ENCODE results near the gene CKAP4. TPM values are rescaled to one million over a fixed set of nuclear protein-coding genes. Genes with fewer than 3 reads are reported as not detected.

CKAP4 gene
- total RNA-seq, 2 experiments from 2014 or later: 14.7 to 15.7 TPM

DNA sequence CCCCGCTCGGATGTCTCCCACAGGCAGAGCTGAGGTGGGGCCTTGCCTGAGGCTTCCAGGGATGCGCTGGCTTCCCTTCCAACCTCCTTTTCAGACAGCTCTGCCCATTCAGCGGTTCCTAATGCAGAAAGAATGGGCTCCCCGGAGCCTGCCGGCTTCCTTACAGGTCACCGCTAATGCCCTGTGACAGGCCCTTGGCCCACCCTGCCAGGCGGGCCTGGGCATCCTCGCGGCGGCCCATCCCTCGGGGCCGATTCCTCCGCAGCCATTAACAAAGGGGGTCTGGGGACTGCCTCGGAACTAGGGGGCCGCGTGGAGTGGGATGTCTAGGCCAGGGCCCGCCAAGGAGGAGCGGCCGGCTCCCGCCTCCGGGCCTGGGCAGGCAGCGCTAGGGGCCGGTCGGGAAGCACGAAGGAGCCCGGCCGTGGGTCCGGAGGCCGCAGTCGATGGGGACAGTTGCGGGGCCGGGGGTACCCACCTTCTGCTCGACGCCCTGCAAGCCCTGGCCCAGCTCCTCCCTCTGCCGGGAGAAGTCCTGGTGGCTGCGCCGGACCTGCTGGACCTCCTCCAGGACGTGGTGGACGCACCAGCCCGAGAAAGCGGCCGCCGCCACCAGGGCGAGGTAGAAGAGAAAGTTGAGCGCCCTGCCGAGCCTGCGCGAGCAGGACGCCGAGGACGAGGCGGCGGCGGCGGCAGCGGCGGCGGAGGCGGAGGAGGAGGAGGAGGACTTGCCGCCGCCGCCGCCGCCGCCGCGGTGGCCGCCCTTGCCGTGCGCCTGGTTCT is 738 bp downstream of the CKAP4 start:
- peak overlapping the region; percentile 42 to 52 for H3K27ac ChIP-seq (ENCODE audit: low read depth in 1 of 2, low read length in 2 of 2)
- H3K9me3 Mint-ChIP-seq: no peaks in the 10 kb centered on the region
- H3K27me3 ChIP-seq (ENCODE audit: control insufficient read depth in 1 of 2, insufficient read depth in 2 of 2, low read length in 2 of 2): no peaks in the 10 kb centered on the region
- ChIA-PET POLR2A (interaction anchor here (0.9 to 6.9 kb wide), 7 partner anchors 9 to 111 kb away, joined by 3 to 157 read pairs (median 5); partner anchors contain the start of genes POLR3B and TCP11L2), CTCF (interaction anchor here (1.6 to 1.9 kb wide), 3 partner anchors 20 to 110 kb away, joined by 4 to 10 read pairs (median 4); partner anchors contain the start of gene POLR3B)
- H3K36me3 Mint-ChIP-seq (ENCODE audit: low read depth): no peaks in the 10 kb centered on the region
- H3K9me3 ChIP-seq (ENCODE audit: control insufficient read depth in 1 of 2, insufficient read depth in 1 of 2, low read length in 2 of 2): no peaks in the 10 kb centered on the region
- peaks cover 43% of the 10 kb centered on the region for H3K4me1 Mint-ChIP-seq (ENCODE audit: low read depth)
- intact Hi-C loops (cut with DNase I, micrococcal nuclease): loop anchor here (1.0 to 10.0 kb wide), 6 partner anchors 35 to 1438 kb away; partner anchors contain the start of genes POLR3B (in 2 of the 2), CRY1 (in 1 of the 2) and PWP1 (in 1 of the 2)
- no peaks in the 10 kb centered on the region for H3K27me3 Mint-ChIP-seq
- peak overlapping the region; percentile 69 for H3K27ac Mint-ChIP-seq
- ATAC-seq (ENCODE audit: poor library complexity) (peak; percentile 56), DNase-seq (peak; percentile 43 to 88 (median 60))
- H3K4me3 ChIP-seq (ENCODE audit: low read length): peak overlapping the region; percentile 75
- H3K4me1 ChIP-seq (ENCODE audit: insufficient read depth, low read length): peaks cover 37% of the 10 kb centered on the region
- peak overlapping the region; percentile 87 for H3K4me3 Mint-ChIP-seq
- H3K36me3 ChIP-seq (ENCODE audit: insufficient read depth, low read length): peaks cover 7% of the 10 kb centered on the region
- TF ChIP-seq, protein P1, sequence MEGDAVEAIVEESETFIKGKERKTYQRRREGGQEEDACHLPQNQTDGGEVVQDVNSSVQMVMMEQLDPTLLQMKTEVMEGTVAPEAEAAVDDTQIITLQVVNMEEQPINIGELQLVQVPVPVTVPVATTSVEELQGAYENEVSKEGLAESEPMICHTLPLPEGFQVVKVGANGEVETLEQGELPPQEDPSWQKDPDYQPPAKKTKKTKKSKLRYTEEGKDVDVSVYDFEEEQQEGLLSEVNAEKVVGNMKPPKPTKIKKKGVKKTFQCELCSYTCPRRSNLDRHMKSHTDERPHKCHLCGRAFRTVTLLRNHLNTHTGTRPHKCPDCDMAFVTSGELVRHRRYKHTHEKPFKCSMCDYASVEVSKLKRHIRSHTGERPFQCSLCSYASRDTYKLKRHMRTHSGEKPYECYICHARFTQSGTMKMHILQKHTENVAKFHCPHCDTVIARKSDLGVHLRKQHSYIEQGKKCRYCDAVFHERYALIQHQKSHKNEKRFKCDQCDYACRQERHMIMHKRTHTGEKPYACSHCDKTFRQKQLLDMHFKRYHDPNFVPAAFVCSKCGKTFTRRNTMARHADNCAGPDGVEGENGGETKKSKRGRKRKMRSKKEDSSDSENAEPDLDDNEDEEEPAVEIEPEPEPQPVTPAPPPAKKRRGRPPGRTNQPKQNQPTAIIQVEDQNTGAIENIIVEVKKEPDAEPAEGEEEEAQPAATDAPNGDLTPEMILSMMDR (IDR thresholded peaks at IDR 0.05): no peak

DNA sequence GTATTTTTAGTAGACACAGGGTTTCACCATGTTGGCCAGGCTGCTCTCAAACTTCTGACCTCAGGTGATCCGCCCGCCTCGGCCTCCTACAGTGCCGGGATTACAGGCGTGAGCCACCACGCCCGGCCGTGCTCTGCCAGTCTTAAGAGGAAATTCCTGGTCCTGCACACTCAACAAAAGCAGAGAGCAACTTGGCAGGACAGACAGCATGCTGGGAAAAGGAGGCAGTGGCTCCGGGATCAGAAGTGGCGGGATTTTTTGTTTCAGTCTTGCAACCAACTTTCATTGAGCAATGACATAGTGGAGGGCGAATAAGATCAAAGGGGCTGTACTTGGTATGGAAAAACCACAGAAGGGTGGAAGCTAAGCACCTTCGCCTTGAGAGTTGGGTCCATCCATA is 2.1 kb downstream of the CKAP4 start:
- Mint-ChIP-seq H3K36me3 (ENCODE audit: low read depth) (no peaks in the 10 kb centered on the region), H3K4me3 (peak overlapping the region; percentile 87), H3K27me3 (no peaks in the 10 kb centered on the region), H3K27ac (peak overlapping the region; percentile 69), H3K9me3 (no peaks in the 10 kb centered on the region), H3K4me1 (ENCODE audit: low read depth) (peaks cover 43% of the 10 kb centered on the region)
- no peak overlapping the region for H3K4me3 ChIP-seq (ENCODE audit: low read length)
- no peaks in the 10 kb centered on the region for H3K9me3 ChIP-seq (ENCODE audit: control insufficient read depth in 1 of 2, insufficient read depth in 1 of 2, low read length in 2 of 2)
- ChIA-PET POLR2A (interaction anchor here (1.4 to 6.9 kb wide), 3 partner anchors 8 to 57 kb away, joined by 5 to 157 read pairs (median 28); partner anchors contain the start of gene TCP11L2), CTCF (no interaction called here)
- no peak for ATAC-seq (ENCODE audit: poor library complexity)
- TF ChIP-seq, protein P1 (IDR thresholded peaks at IDR 0.05): no peak
- DNase-seq: no peak
- peaks cover 37% of the 10 kb centered on the region for H3K4me1 ChIP-seq (ENCODE audit: insufficient read depth, low read length)
- H3K36me3 ChIP-seq (ENCODE audit: insufficient read depth, low read length): peaks cover 7% of the 10 kb centered on the region
- no peak overlapping the region for H3K27ac ChIP-seq (ENCODE audit: low read depth in 1 of 2, low read length in 2 of 2)
- intact Hi-C loops (cut with DNase I, micrococcal nuclease): loop anchor here (2.0 to 10.0 kb wide), 5 partner anchors 37 to 1439 kb away; partner anchors contain the start of genes POLR3B (in 2 of the 2), CRY1 (in 1 of the 2) and PWP1 (in 1 of the 2)
- no peaks in the 10 kb centered on the region for H3K27me3 ChIP-seq (ENCODE audit: control insufficient read depth in 1 of 2, insufficient read depth in 2 of 2, low read length in 2 of 2)

- ChIA-PET CTCF (interaction anchor here (0.6 to 1.1 kb wide), 2 partner anchors 17 to 60 kb away, joined by 3 read pairs; no protein-coding TSS in a partner anchor), POLR2A (no interaction called here)
- intact Hi-C loops (cut with DNase I, micrococcal nuclease): loop anchor here in 1 of 2 experiments (10.0 kb wide), 2 partner anchors 851 to 1441 kb away; partner anchors contain the start of genes CRY1 and PWP1
- ATAC-seq (ENCODE audit: poor library complexity): no peak
- Histone ChIP-seq H3K9me3 (ENCODE audit: control insufficient read depth in 1 of 2, insufficient read depth in 1 of 2, low read length in 2 of 2) (no peaks in the 10 kb centered on the region), H3K27me3 (ENCODE audit: control insufficient read depth in 1 of 2, insufficient read depth in 2 of 2, low read length in 2 of 2) (no peaks in the 10 kb centered on the region), H3K36me3 (ENCODE audit: insufficient read depth, low read length) (peaks cover 21% of the 10 kb centered on the region), H3K4me1 (ENCODE audit: insufficient read depth, low read length) (peaks cover 28% of the 10 kb centered on the region), H3K4me3 (ENCODE audit: low read length) (no peak overlapping the region), H3K27ac (ENCODE audit: low read depth in 1 of 2, low read length in 2 of 2) (no peak overlapping the region)
- no peak for DNase-seq
- no peak overlapping the region for H3K27ac Mint-ChIP-seq
- TF ChIP-seq, protein P1 (IDR thresholded peaks at IDR 0.05): no peak
- no peak overlapping the region for H3K4me3 Mint-ChIP-seq
- H3K9me3 Mint-ChIP-seq: no peaks in the 10 kb centered on the region
- H3K36me3 Mint-ChIP-seq (ENCODE audit: low read depth): peaks cover 12% of the 10 kb centered on the region
- H3K27me3 Mint-ChIP-seq: no peaks in the 10 kb centered on the region
- H3K4me1 Mint-ChIP-seq (ENCODE audit: low read depth): peaks cover 28% of the 10 kb centered on the region
Measured at GRCh38 chr12:106243620-106244019, 4.2 kb downstream of the CKAP4 start.

Data from CD4-positive, alpha-beta T cell (primary cell).